T-helper 1 cell treated with Interleukin-12 subunit alpha and Interleukin-12 subunit beta and Interleukin-4 antibody, amounts not matched to agents 30 μg/mL and 1 μg/mL, for 36 hours (primary cell): ENCODE data around the gene DUS2.
"Not testable (repeated sequence)": the region's sequence is repeated elsewhere in the genome, so short reads cannot be mapped to it uniquely, and the experiment has no call there.

Source experiments
- H3K27ac Mint-ChIP-seq: one replicate; pipeline ENCODE4 v1.8.0; 2021; ENCODE audit warnings: mild to moderate bottlenecking, mixed read lengths
- H3K27me3 Mint-ChIP-seq: one replicate; pipeline ENCODE4 v1.8.0; 2021; ENCODE audit warnings: low read depth, mixed read lengths
- H3K36me3 Mint-ChIP-seq: one replicate; pipeline ENCODE4 v1.8.0; 2021; ENCODE audit warnings: low read depth, mixed read lengths
- H3K4me1 Mint-ChIP-seq: one replicate; pipeline ENCODE4 v1.8.0; 2021; ENCODE audit warnings: low read depth, mixed read lengths
- H3K4me3 Mint-ChIP-seq: one replicate; pipeline ENCODE4 v1.8.0; 2021; ENCODE audit warnings: mild to moderate bottlenecking, moderate library complexity, mixed read lengths
- H3K9me3 Mint-ChIP-seq: one replicate; pipeline ENCODE4 v1.8.0; 2021; ENCODE audit warnings: mixed read lengths

DUS2 gene

GRCh38 chr16:68084504-68085258 is 61.6 kb downstream of the DUS2 start:
- H3K36me3 Mint-ChIP-seq = peaks cover 11% of the 10 kb centered on the region
- H3K27ac Mint-ChIP-seq = peak overlapping the region; percentile 89
- peak overlapping the region; percentile 80 for H3K4me3 Mint-ChIP-seq
- peaks cover 59% of the 10 kb centered on the region for H3K4me1 Mint-ChIP-seq
- no peaks in the 10 kb centered on the region for H3K27me3 Mint-ChIP-seq
- no peaks in the 10 kb centered on the region for H3K9me3 Mint-ChIP-seq

GRCh38 chr16:68085259-68086071 is 62.4 kb downstream of the DUS2 start, which contains the start of gene NFATC3:
TSS of gene NFATC3 (plus strand) at chr16:68085370. CDS start at chr16:68085682, 312 bp downstream.
- H3K27me3 Mint-ChIP-seq = no peaks in the 10 kb centered on the region
- H3K4me1 Mint-ChIP-seq = peaks cover 55% of the 10 kb centered on the region
- H3K9me3 Mint-ChIP-seq = no peaks in the 10 kb centered on the region
- H3K36me3 Mint-ChIP-seq = peaks cover 11% of the 10 kb centered on the region
- H3K4me3 Mint-ChIP-seq = peak within 1 kb of the TSS; percentile 89
- peak within 1 kb of the TSS; percentile 93 for H3K27ac Mint-ChIP-seq

- Mint-ChIP-seq H3K27me3 (no peaks in the 10 kb centered on the region), H3K27ac (peak overlapping the region; percentile 93), H3K4me1 (peaks cover 58% of the 10 kb centered on the region), H3K4me3 (peak overlapping the region; percentile 89), H3K9me3 (no peaks in the 10 kb centered on the region), H3K36me3 (peaks cover 11% of the 10 kb centered on the region)
Measured at GRCh38 chr16:68086336-68086841, 63.3 kb downstream of the DUS2 start.

GRCh38 chr16:68086860-68087268 is 63.8 kb downstream of the DUS2 start:
- peaks cover 58% of the 10 kb centered on the region for H3K4me1 Mint-ChIP-seq

GRCh38 chr16:68087688-68088087 is 64.6 kb downstream of the DUS2 start:
- Mint-ChIP-seq H3K27ac (peak overlapping the region; percentile 51), H3K4me3 (peak overlapping the region; percentile 89), H3K4me1 (peaks cover 52% of the 10 kb centered on the region), H3K9me3 (no peaks in the 10 kb centered on the region), H3K27me3 (no peaks in the 10 kb centered on the region), H3K36me3 (peaks cover 9% of the 10 kb centered on the region)

More at GRCh38 chr16:68086860-68087268, 63.8 kb downstream of the DUS2 start:
- H3K27me3 Mint-ChIP-seq = no peaks in the 10 kb centered on the region
- peak overlapping the region; percentile 89 for H3K4me3 Mint-ChIP-seq
- H3K9me3 Mint-ChIP-seq = no peaks in the 10 kb centered on the region
- H3K36me3 Mint-ChIP-seq = peaks cover 9% of the 10 kb centered on the region
- H3K27ac Mint-ChIP-seq = peak overlapping the region; percentile 72

- Mint-ChIP-seq H3K4me3 (peak overlapping the region; percentile 89), H3K27ac (peak overlapping the region; percentile 51), H3K9me3 (no peaks in the 10 kb centered on the region), H3K36me3 (peaks cover 10% of the 10 kb centered on the region), H3K27me3 (no peaks in the 10 kb centered on the region), H3K4me1 (peaks cover 50% of the 10 kb centered on the region)
Measured at GRCh38 chr16:68088130-68088972, 65.3 kb downstream of the DUS2 start.

GRCh38 chr16:68089067-68089466 is 66.0 kb downstream of the DUS2 start:
- no peaks in the 10 kb centered on the region for H3K27me3 Mint-ChIP-seq
- peak overlapping the region; percentile 46 for H3K27ac Mint-ChIP-seq
- H3K4me3 Mint-ChIP-seq = peak overlapping the region; percentile 76
- peaks cover 10% of the 10 kb centered on the region for H3K36me3 Mint-ChIP-seq
- peaks cover 47% of the 10 kb centered on the region for H3K4me1 Mint-ChIP-seq
- no peaks in the 10 kb centered on the region for H3K9me3 Mint-ChIP-seq

- peak overlapping the region; percentile 73 for H3K4me3 Mint-ChIP-seq
- H3K4me1 Mint-ChIP-seq = peaks cover 51% of the 10 kb centered on the region
- H3K27ac Mint-ChIP-seq = peak overlapping the region; percentile 23
- H3K9me3 Mint-ChIP-seq = no peaks in the 10 kb centered on the region
- no peaks in the 10 kb centered on the region for H3K27me3 Mint-ChIP-seq
- peaks cover 10% of the 10 kb centered on the region for H3K36me3 Mint-ChIP-seq
Measured at GRCh38 chr16:68090130-68090529, 67.0 kb downstream of the DUS2 start.

GRCh38 chr16:68090533-68090932 is 67.4 kb downstream of the DUS2 start:
- no peaks in the 10 kb centered on the region for H3K9me3 Mint-ChIP-seq

GRCh38 chr16:68091380-68092261 is 68.5 kb downstream of the DUS2 start:
- H3K4me3 Mint-ChIP-seq = peak overlapping the region; percentile 45
- H3K27ac Mint-ChIP-seq = peak overlapping the region; percentile 45
- H3K36me3 Mint-ChIP-seq = peaks cover 7% of the 10 kb centered on the region
- peaks cover 53% of the 10 kb centered on the region for H3K4me1 Mint-ChIP-seq
- H3K27me3 Mint-ChIP-seq = no peaks in the 10 kb centered on the region
- no peaks in the 10 kb centered on the region for H3K9me3 Mint-ChIP-seq

More at GRCh38 chr16:68090533-68090932, 67.4 kb downstream of the DUS2 start:
- peaks cover 52% of the 10 kb centered on the region for H3K4me1 Mint-ChIP-seq
- H3K27me3 Mint-ChIP-seq = no peaks in the 10 kb centered on the region
- peak overlapping the region; percentile 73 for H3K4me3 Mint-ChIP-seq
- H3K27ac Mint-ChIP-seq = peak overlapping the region; percentile 43
- peaks cover 10% of the 10 kb centered on the region for H3K36me3 Mint-ChIP-seq

GRCh38 chr16:68092275-68092674 is 69.2 kb downstream of the DUS2 start:
- peaks cover 55% of the 10 kb centered on the region for H3K4me1 Mint-ChIP-seq
- H3K27me3 Mint-ChIP-seq, H3K27ac Mint-ChIP-seq, H3K9me3 Mint-ChIP-seq, H3K36me3 Mint-ChIP-seq, H3K4me3 Mint-ChIP-seq: not testable (repeated sequence)

- Mint-ChIP-seq H3K4me1 (peaks cover 54% of the 10 kb centered on the region), H3K36me3 (peaks cover 8% of the 10 kb centered on the region), H3K27me3 (no peaks in the 10 kb centered on the region), H3K27ac (peak overlapping the region; percentile 12), H3K4me3 (peak overlapping the region; percentile 5), H3K9me3 (no peaks in the 10 kb centered on the region)
Measured at GRCh38 chr16:68093816-68094613, 70.9 kb downstream of the DUS2 start.

- Mint-ChIP-seq H3K4me3 (no peak overlapping the region), H3K9me3 (no peaks in the 10 kb centered on the region), H3K27me3 (no peaks in the 10 kb centered on the region), H3K36me3 (peaks cover 8% of the 10 kb centered on the region), H3K27ac (no peak overlapping the region), H3K4me1 (peaks cover 49% of the 10 kb centered on the region)
Measured at GRCh38 chr16:68094614-68094934, 71.5 kb downstream of the DUS2 start.
